CD4-positive, alpha-beta T cell treated with Interleukin-21 for 1 hour (primary cell): Measurements from ENCODE around the gene RNF8.
"Not testable (repeated sequence)": the region's sequence is repeated elsewhere in the genome, so short reads cannot be mapped to it uniquely, and the experiment has no call there.

Source experiments
- DNase-seq: peaks from one replicate; pipeline ENCODE4 v3.0.0-alpha.2; 2020

RNF8 gene, protein sequence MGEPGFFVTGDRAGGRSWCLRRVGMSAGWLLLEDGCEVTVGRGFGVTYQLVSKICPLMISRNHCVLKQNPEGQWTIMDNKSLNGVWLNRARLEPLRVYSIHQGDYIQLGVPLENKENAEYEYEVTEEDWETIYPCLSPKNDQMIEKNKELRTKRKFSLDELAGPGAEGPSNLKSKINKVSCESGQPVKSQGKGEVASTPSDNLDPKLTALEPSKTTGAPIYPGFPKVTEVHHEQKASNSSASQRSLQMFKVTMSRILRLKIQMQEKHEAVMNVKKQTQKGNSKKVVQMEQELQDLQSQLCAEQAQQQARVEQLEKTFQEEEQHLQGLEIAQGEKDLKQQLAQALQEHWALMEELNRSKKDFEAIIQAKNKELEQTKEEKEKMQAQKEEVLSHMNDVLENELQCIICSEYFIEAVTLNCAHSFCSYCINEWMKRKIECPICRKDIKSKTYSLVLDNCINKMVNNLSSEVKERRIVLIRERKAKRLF

DNA sequence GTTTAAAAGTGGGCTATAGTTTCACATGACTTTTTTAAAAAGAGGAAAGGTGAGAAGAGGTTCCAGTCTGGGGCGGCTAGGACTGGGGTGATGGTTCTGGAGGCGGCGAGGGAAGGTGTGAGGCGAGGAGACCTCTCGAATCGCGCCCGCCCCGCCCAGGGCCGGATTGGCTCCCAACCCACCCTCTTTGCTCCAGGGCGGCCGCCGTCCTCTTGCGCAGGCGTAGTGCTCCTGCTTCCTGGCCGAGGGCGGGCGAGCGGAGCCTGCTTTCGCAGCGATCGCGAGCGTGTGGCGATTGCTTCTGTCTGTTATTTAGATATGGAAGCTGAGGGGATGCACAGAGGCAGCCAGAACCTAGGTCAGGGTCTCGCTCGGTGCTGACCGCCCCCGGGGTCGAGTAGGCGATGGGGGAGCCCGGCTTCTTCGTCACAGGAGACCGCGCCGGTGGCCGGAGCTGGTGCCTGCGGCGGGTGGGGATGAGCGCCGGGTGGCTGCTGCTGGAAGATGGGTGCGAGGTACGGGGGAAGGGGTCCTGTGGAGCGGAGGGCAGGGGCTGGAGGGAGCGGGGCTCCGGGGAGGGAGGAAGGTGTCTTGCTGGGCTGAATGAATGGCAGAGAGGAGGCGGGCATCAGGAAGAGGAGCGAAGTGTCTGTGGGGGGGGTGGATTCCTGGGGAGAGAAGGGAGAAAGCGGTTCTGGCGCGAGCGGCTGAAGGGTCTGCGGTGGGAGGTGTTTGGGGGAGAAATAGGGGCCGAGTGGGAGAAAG is at the start of gene RNF8:
TSS of gene RNF8 (plus strand) at position 223 of the 765 bp plus-strand sequence. CDS start at position 405, 182 bp downstream.
- DNase-seq, result peak; percentile 91

DNA sequence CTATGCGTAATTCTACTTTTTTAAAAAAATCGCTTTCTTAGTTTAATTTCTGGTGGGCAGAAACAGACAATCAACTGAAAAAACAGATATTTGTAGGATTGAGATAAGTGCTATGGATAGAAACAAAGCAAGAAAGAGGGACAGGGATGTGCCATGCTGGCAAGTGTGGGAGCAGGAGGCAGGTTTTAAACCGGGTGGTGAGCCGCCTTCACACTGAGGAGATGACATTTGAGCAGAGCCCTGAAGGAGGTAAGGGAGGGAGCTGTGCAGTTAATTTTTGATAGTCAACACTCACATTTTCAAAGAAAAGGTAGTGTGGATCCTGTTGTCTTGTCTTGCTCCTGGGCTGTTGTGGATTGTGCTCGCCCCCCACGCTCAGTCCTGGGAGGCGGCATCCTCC is 49.0 kb upstream of the RNF8 start:
- no peak for DNase-seq

DNA sequence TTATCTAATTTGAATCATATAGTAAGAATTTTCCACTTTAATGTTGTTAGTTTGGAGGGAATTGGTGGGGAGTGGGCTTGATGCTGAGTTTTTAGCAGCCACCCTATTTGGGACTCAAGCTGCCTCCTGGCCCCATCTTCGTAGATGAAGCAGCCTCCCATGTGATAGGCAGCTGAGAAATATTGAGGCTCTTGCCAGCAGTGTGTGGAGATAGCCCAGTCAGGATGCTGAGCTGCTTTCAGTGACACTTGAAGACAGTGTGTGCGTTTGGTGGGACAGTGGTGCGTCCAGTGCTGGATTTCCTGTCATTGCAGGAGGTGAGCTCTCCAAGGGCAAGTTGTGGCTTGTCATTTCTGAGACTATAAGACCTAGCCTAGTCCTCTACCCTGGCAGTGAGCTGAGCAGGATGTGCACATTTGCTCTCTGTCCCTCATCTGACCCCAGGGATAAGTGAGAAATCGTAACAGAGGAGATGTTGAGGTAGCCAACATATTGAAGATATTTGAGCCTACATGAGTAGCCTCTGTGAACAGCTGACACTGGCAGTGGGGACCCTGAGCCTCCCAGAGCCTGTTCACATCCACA is 47.9 kb upstream of the RNF8 start:
- DNase-seq, result no peak

DNA sequence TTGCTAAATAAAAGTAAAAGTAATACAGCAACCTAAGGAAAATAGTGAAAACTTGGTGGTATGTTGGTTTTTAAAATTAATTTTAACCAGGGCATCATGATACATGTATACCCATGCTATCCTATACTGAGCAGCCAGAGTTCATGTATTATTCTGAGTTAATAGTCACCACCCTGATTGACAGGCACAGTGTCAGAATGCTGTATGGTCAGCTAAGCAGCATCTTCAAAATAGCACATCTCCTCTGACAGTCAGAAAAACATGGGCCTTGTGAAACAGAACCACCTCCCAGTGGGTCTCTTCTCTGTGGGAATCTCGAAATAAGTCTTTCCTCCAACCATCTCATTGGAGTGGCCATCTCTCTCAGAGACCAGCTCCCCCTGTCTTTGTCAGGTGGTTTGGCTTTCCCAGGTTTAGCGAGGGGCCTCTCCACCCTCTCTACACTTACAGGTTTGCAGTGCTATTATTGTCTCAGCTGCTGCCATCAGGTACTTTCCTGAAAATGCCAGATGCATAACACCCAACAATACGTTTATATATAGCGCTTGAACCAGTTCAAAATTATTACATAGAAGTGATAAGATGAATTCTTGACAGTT is 47.1 kb upstream of the RNF8 start:
- DNase-seq, result no peak

DNA sequence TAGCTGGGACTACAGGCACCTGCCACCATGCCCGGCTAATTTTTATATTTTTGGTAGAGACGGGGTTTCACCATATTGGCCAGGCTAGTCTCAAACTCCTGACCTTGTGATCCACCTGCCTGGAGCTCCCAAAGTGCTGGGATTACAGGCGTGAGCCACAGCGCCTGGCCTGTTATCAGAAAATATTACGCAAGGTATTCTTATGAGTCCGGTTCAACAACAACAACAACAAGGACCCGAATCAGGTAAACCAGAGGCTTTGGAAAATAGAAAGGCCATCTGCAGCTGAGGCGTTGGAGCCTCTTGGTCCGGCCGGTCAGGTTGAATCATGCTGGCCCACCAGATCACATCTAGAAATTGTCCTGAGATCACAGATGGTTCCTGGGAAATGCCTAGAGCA is 46.3 kb upstream of the RNF8 start:
- not testable (repeated sequence) for DNase-seq

DNA sequence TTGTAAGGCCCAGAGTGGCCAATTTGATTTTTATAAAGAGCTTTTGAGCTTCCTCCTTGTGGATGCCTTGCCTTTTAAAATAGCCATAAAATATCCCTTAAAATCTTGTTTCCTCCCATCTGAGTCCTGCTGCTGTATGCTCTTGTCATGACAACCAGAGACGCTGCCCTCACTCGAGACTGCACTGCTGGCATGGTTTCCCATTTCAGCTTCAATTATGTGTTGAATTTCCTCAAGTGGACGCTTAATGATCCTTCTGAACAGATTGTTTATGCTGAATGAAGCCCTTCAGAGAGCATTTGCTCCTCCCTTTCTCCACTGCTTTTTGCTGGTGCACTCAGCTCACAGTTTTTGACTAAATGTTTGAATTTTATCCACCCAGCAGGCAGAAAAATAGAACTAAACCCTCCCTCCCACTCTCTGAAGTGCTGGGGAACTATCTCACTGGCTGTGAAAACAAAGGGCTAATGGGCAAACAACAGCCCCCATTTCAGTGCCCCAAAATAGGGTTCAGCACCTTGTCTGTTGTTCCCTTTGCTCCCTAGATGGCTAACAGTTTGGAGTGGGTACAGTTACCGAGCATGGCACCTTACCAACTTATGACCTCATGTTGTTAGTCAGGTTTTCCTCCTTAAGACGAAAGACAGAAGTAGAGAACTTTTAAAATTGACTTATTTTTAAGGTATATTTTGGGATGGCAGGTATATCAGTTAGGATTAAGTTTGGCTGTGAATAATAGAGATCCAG is 45.5 kb upstream of the RNF8 start:
- no peak for DNase-seq

DNA sequence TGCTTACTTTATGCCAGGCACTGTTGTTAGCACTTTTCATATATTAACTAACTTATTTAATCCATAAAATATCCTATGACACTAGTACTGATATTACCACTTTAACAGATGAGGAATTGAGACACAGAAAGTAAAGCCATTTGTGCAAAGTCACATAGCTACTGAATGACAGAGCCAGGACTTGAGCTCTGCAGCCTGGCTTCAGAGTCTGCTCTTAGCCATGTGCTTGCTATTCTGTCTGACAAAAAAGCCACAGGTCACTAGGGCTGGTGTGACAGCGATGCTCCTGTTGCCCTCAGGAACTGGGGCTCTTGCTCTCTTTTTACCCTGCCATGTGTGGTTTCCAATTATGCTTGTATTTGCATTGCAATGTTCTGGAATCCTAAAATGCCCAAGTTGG is 44.7 kb upstream of the RNF8 start:
- DNase-seq, result no peak

DNA sequence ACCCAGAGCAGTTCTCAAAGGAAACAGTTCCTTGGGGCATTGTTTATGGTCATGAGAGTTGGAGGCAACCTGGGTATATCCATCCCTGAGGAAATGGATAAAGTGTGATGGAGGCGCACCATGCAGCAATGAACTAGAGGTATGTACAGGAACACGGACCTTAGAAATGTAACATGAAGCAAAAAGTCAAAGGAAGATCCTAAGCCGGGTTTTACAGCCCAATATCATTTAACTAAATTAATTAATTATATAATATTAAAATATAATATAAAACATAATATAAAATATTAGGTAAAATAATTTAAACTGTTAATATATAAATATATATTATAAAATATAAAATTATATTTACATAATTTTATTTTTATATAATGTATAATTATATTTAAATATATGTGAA is 44.1 kb upstream of the RNF8 start:
- DNase-seq, result no peak

DNA sequence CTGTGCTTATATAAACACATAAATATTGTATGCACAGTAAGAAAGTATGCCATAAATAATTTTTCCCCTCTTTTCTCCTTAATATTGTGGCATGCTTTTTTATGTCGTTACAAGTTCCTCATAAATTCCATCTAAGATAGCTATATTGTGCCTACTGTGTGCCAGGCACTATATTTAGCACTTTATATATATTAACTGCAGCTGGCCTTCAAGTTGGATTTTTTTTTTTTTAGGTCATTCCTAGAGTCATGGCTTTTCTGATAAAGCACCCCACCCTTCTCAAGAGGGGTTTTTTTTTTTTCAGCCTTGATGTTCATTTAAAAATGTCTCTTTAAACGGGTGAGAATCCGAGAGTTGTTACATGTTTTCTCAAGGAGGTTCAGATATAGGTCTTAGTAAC is 42.8 kb upstream of the RNF8 start:
- DNase-seq, result no peak

DNA sequence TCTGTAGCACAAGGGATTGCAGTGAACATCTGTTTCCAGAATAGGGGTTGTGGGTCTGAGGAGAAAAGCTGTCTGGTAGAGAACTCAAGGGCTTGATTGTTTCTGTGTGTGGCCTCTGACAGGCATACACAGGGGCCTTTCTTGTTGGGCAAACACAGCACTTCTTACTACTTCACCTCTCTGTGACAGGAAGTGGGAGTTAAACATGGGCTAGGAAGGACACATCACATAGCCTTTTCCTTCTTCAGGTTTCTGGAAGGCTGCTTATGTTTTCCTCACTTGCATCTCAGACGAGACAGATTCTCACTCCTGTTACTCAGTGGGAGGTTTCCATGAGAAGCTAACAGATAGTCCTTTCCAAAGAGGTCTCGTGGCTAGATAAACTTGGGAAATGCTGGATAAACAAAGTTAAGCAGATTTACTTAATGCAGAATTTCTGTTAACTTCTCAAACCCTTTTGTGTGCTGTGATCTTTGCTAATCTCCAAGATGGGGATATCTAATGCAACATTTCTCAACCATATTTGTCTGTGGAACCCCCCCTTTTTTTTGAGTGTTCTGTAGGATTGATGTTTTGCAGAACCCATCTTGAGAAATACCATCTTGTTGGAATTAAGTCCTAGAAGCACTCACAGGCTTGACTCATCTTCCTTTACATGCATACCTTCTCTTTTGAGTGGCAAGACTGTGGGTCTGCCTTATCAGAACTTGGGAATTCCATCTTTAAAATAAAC is 41.9 kb upstream of the RNF8 start:
- DNase-seq, result no peak

DNA sequence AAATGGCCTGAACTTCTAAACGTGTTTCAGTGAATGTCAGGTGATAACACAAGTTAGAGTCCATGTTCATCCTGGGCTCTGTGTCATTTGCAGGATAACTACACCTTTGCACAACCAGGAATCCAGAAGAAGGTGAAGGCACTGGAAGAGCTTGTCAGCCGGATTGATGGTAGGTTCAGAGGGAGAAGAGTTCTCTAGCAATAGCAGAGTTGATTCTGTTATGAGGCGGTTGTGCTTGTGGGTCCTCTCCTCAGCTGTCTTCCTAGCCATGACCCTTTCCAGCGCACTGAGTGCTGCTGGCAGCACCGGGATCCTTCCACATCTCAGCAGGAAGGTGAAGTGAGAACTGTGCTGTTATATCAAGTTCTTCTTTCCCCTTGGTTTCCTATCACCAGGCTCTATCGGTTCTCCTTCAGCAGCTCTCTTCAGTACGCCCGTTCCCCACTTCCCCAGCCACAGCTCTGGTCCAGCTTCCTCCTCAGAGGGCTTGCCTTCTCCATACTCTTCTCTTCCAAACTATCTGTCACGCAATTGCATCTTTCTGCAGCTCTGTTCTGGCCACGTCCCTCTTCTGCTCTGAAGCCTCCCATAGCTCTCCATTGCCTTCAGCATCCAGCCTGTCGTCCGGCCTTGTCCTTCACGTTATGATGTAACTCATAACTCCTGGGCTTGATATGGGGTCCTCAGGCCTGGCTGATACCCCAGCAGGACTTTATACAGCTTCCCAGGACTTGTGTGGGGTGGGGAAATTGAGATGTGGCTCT is 39.9 kb upstream of the RNF8 start:
- DNase-seq, result no peak

DNA sequence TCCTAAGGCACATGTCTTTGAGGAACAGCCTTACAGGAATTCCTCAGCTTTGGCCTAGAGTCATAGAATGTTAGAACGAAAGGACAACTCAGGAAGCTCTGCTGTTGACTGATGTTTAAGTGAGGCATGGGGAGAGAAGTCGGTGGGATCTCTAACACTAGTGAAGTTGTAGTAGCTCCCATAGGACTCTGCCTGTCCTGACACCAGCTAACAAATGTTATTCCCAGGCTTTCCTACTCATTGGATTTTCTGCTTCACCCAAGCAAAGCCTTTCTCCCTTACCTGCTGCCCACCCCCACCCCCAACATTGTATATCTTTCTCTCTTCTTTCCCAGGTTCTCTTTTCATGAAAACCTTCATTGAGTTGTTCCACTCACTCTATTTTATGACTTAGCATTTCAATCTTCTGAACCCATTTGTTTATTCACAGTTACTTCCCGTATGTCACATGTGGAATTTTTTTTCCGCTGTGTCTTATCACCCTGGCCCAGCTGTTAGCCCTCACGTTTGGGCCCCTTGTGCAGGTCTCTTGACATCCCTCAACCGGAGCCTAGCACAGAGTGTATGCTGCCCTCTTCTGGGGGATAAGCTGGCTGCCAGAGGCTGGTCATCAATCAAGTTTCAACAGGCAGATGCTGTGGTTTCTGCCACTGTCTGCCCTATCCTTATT is 39.2 kb upstream of the RNF8 start:
- DNase-seq, result peak; percentile 47

DNA sequence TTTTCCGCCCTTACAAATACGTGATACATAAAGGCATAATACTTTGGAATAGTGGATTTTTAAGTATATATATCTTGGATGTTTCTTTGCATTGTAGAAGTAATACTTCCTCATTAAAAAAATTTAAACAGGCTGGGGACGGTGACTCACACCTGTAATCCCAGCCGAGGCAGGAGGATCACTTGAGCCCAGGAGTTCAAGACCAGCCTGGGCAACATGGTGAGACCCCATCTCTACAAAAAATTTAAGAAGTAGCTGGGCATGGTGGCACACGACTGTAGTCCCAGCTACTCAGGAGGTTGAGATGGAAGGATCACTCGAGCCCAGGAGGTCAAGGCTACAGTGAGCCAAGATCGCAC is 38.6 kb upstream of the RNF8 start:
- DNase-seq, result no peak

DNA sequence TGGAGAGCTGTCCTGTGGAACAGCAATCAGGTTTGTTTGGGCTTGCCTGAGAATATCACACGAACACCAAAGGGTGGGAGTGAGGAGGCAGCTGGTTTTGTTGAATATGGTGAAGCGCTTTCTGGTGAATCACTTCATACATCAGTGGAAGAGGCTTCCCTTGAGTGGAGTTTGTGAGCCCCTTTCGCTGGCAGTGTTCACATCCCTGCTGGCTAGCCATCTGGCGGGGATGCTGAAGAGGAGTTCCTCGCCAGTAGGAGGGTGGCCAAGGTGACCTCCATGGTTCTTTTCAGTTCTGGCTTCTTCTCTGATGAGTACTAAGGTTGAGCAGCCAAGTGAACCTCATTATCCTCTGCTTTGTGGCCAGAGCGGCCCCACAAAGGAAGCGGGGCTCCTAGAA is 37.7 kb upstream of the RNF8 start:
- no peak for DNase-seq

DNA sequence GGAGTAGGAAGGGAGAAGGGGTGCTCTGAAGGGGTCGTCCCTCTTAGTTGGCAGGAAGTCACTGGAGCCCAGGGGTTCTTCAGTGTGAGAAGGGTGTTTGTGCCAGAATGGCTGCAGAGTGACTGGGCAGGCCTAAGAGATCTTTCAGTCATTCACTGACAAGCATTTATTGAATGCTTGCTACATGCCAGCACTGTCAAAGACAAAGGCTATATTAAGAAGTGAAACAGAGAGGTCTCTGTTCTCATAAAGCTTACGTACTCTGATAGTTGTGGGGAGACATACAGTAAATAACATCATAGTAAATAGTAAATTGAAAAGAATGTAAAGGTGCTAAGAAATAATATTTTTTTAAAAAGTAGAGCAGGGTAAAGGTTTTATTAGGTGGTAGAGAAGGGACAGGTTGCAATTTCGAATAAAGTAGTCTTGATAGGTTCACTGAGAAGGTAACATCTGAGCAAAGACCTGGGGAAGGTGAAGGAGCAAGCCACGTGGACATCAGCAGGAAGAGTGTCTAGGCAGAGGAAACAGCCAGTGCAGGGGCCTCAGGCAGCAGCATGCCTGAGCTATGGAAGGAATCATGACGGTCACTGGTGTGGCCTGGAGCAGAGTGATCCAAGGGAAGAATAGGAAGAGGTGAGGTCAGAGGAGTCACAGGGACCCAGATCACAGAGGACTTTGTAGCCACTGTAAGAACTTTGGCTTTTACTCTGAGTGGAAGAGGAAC is 36.3 kb upstream of the RNF8 start:
- no peak for DNase-seq

DNA sequence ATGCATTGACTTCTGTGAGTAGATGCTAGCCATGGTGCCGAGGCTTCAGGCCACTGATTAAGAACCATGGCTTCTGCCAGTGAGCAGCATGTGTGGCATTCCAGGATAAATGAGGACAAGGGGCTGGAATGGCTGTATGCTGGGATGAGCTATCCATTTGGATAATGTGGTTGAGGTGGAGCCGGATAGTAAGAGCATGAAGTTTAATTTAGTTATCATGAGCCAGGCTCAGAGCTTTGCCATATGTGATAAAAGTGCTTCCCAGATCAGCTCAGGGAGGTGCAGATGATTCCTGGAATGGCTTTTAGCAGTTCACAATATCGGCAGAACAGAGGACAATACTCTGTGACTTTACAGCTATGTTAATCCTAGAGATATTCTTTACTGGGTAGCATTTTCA is 34.6 kb upstream of the RNF8 start:
- no peak for DNase-seq

DNA sequence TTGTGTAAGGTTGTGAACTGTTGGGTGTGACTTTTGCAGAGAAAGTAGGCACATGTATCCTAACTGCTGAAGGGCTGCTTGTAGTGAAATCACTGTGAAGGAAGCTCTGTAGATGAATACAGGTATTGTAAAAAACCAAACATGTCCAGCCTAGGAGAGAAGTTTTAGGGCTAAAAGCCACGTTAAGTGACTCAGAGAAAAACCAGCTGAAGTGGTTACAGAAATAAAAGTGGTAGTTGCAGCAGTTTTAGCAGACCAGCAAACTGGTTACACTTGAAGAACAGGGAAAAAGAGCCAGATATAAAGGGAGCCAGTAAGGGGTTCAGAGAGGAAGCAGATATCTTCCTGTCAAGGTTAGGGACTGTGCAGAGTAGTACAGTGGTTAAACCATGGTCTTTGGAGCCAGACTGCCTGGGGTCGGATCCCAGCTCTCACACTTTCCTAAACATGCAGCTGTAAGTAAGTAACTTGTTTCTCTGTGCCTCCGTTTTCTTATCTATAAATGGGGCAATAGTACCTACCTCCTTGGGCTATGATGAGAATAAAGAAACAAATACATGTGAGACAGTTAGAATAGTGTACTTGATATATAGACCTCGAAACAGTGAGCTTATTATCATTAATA is 33.8 kb upstream of the RNF8 start:
- no peak for DNase-seq

DNA sequence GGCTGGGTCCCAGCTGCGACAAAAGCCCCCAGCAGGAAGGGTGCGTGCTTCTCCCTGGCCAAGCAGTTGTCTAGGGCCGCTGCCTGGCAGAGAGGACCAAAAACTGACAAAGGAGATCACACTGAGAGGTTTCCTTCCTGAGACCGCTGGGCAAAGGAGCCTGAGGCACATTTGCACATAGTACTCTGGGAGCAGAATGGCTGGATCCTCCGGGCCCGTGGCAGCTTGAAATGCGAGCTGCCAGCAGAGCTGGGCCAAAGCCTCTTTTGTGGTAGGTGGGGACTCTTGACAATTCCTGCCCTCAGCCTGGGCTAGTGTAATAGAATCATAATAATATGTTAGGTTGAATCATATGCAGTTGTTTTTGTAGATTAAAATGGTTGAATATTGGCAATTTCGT is 33.1 kb upstream of the RNF8 start:
- DNase-seq, result no peak

DNA sequence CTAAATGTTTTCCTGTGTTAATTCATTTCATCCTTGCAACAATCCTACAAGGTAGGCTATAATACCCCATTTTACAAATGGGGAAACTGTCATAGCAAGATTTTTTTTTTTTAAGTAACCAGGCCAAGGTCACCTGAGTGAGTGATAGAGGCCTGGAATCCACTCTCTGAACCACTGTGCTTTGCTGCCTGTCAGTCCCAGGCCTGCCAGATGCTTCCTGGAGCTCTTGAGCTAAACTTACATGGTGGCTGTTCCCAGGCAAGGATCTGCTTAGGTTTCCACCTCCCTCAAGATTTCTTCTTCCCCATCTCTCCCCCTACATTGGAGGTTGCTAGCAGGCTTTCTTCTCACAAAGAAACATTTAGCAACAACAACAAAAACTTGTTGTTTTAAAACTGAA is 32.7 kb upstream of the RNF8 start:
- DNase-seq, result no peak
